NCI-H1105 (cell line): ENCODE results near the gene PTP4A2.
A peak's percentile ranks its signal among the peaks of the same experiment; 100 is the strongest.

Source experiments
- DNase-seq: peaks from one replicate; lab custom pipeline; 2025; lab: John Stamatoyannopoulos, UW

Gene PTP4A2

GRCh38 chr1:31938184-31938975 lies at the start of gene PTP4A2:
Gene PTP4A2, minus strand, starts transcription at chr1:31938368. Its CDS starts 19,303 bp downstream, at chr1:31919065.
- peak; percentile 92 for DNase-seq

- DNase-seq, result no peak
Measured at GRCh38 chr1:31987135-31987619, 49.0 kb upstream of the PTP4A2 start.

- no peak for DNase-seq
Measured at GRCh38 chr1:31985430-31985829, 47.3 kb upstream of the PTP4A2 start.

GRCh38 chr1:31984419-31985347 lies 46.5 kb upstream of the PTP4A2 start:
- no peak for DNase-seq

- no peak for DNase-seq
Measured at GRCh38 chr1:31981972-31982371, 43.8 kb upstream of the PTP4A2 start.

GRCh38 chr1:31981456-31981839 lies 43.3 kb upstream of the PTP4A2 start:
- DNase-seq, result no peak

- DNase-seq, result no peak
Measured at GRCh38 chr1:31980835-31981455, 42.8 kb upstream of the PTP4A2 start.

- no peak for DNase-seq
Measured at GRCh38 chr1:31978843-31979400, 40.8 kb upstream of the PTP4A2 start.

- no peak for DNase-seq
Measured at GRCh38 chr1:31977385-31978131, 39.4 kb upstream of the PTP4A2 start.

GRCh38 chr1:31976401-31976800 lies 38.2 kb upstream of the PTP4A2 start:
- no peak for DNase-seq

- DNase-seq, result no peak
Measured at GRCh38 chr1:31970873-31971272, 32.7 kb upstream of the PTP4A2 start.

- no peak for DNase-seq
Measured at GRCh38 chr1:31961536-31961935, 23.4 kb upstream of the PTP4A2 start.

GRCh38 chr1:31959521-31960340 lies 21.6 kb upstream of the PTP4A2 start:
- no peak for DNase-seq

GRCh38 chr1:31957701-31958674 lies 19.8 kb upstream of the PTP4A2 start:
- DNase-seq, result no peak

- no peak for DNase-seq
Measured at GRCh38 chr1:31955917-31956736, 18.0 kb upstream of the PTP4A2 start.

GRCh38 chr1:31954607-31955283 lies 16.6 kb upstream of the PTP4A2 start:
- no peak for DNase-seq

- no peak for DNase-seq
Measured at GRCh38 chr1:31952825-31953220, 14.7 kb upstream of the PTP4A2 start.

GRCh38 chr1:31951276-31951675 lies 13.1 kb upstream of the PTP4A2 start:
- no peak for DNase-seq
